Measurements from ENCODE around the gene SLC2A14. TPM values are rescaled to one million over a fixed set of nuclear protein-coding genes. Genes with fewer than 3 reads are reported as not detected.
"Not testable (repeated sequence)": the region's sequence is repeated elsewhere in the genome, so short reads cannot be mapped to it uniquely, and the experiment has no call there.

The SLC2A14 gene
- total RNA-seq, 1 donor from 2014 or later = not detected

GRCh38 chr12:7892186-7892980 is 19.7 kb upstream of the SLC2A14 start:
- intact Hi-C loops (cut with DNase I) = no loop called here
- Histone ChIP-seq H3K27me3 (ENCODE audit: low read depth) (no peaks in the 10 kb centered on the region), H3K9me3 (no peaks in the 10 kb centered on the region), H3K4me1 (peaks cover 5% of the 10 kb centered on the region), H3K4me3 (no peak overlapping the region), H3K36me3 (no peaks in the 10 kb centered on the region), H3K27ac (no peak overlapping the region)
- DNase-seq (no peak), ATAC-seq (no peak)
- no peak for TF ChIP-seq CTCF (IDR thresholded peaks at IDR 0.05)

- Histone ChIP-seq H3K9me3 (no peaks in the 10 kb centered on the region), H3K27me3 (ENCODE audit: low read depth) (no peaks in the 10 kb centered on the region), H3K27ac (no peak overlapping the region), H3K4me3 (no peak overlapping the region), H3K36me3 (no peaks in the 10 kb centered on the region), H3K4me1 (no peaks in the 10 kb centered on the region)
- no peak for ATAC-seq
- no peak for DNase-seq
- TF ChIP-seq CTCF (IDR thresholded peaks at IDR 0.05) = no peak
- intact Hi-C loops (cut with DNase I) = no loop called here
These were observed 12.0 kb upstream of the SLC2A14 start for GRCh38 chr12:7884689-7885088.

GRCh38 chr12:7881736-7882120 is 9.0 kb upstream of the SLC2A14 start:
- H3K4me3 ChIP-seq; H3K27ac ChIP-seq; H3K27me3 ChIP-seq (ENCODE audit: low read depth); H3K4me1 ChIP-seq; H3K9me3 ChIP-seq; ATAC-seq; H3K36me3 ChIP-seq; DNase-seq; intact Hi-C loops (cut with DNase I): not testable (repeated sequence)

GRCh38 chr12:7880952-7881735 is 8.4 kb upstream of the SLC2A14 start:
- H3K4me3 ChIP-seq; DNase-seq; H3K4me1 ChIP-seq; H3K27ac ChIP-seq; intact Hi-C loops (cut with DNase I); H3K27me3 ChIP-seq (ENCODE audit: low read depth); ATAC-seq; H3K9me3 ChIP-seq; H3K36me3 ChIP-seq: not testable (repeated sequence)

- Histone ChIP-seq H3K36me3 (no peaks in the 10 kb centered on the region), H3K27me3 (ENCODE audit: low read depth) (no peaks in the 10 kb centered on the region), H3K27ac (no peak overlapping the region), H3K4me1 (no peaks in the 10 kb centered on the region), H3K9me3 (no peaks in the 10 kb centered on the region), H3K4me3 (no peak overlapping the region)
- DNase-seq (no peak), ATAC-seq (no peak)
- no peak for TF ChIP-seq CTCF (IDR thresholded peaks at IDR 0.05)
- intact Hi-C loops (cut with DNase I) = no loop called here
These were observed 6.5 kb upstream of the SLC2A14 start for GRCh38 chr12:7879246-7879645.

- H3K36me3 ChIP-seq = no peaks in the 10 kb centered on the region
- ATAC-seq (no peak), DNase-seq (no peak)
- peaks cover 16% of the 10 kb centered on the region for H3K27me3 ChIP-seq (ENCODE audit: low read depth)
- no peak for TF ChIP-seq CTCF (IDR thresholded peaks at IDR 0.05)
- no peaks in the 10 kb centered on the region for H3K4me1 ChIP-seq
- H3K4me3 ChIP-seq = no peak overlapping the region
- H3K27ac ChIP-seq = no peak overlapping the region
- intact Hi-C loops (cut with DNase I) = no loop called here
- H3K9me3 ChIP-seq = no peaks in the 10 kb centered on the region
These were observed 4.7 kb upstream of the SLC2A14 start for GRCh38 chr12:7877420-7877819.
